HUES48 (cell line): ENCODE results near the gene SNX20.

ENCODE experiments used
- H3K27ac ChIP-seq: one replicate; pipeline ENCODE4 v1.7.0; 2013; ENCODE audit warnings: low read depth, low read length, inconsistent platforms
- H3K27me3 ChIP-seq: 2 replicates; pipeline ENCODE4 v1.6.1; 2013; ENCODE audit warnings: mild to moderate bottlenecking, low read length; ENCODE audit not compliant: control insufficient read depth, insufficient read depth
- H3K36me3 ChIP-seq: 2 replicates; pipeline ENCODE4 v1.6.1; 2013; ENCODE audit warnings: low read length; ENCODE audit not compliant: control insufficient read depth, insufficient read depth
- H3K4me1 ChIP-seq: 2 replicates; pipeline ENCODE4 v1.6.1; 2013; ENCODE audit warnings: mild to moderate bottlenecking, low read length; ENCODE audit not compliant: control insufficient read depth, insufficient read depth
- H3K4me3 ChIP-seq: 2 replicates; pipeline ENCODE4 v1.5.1; 2013; ENCODE audit warnings: mild to moderate bottlenecking, low read depth, low read length
- H3K9ac ChIP-seq: 2 replicates; pipeline ENCODE4 v1.6.1; 2013; ENCODE audit warnings: mild to moderate bottlenecking, low read depth, low read length, moderate library complexity
- H3K9me3 ChIP-seq: 2 replicates; pipeline ENCODE4 v1.6.1; 2013; ENCODE audit warnings: low read length; ENCODE audit not compliant: control insufficient read depth, insufficient read depth

SNX20 gene

DNA sequence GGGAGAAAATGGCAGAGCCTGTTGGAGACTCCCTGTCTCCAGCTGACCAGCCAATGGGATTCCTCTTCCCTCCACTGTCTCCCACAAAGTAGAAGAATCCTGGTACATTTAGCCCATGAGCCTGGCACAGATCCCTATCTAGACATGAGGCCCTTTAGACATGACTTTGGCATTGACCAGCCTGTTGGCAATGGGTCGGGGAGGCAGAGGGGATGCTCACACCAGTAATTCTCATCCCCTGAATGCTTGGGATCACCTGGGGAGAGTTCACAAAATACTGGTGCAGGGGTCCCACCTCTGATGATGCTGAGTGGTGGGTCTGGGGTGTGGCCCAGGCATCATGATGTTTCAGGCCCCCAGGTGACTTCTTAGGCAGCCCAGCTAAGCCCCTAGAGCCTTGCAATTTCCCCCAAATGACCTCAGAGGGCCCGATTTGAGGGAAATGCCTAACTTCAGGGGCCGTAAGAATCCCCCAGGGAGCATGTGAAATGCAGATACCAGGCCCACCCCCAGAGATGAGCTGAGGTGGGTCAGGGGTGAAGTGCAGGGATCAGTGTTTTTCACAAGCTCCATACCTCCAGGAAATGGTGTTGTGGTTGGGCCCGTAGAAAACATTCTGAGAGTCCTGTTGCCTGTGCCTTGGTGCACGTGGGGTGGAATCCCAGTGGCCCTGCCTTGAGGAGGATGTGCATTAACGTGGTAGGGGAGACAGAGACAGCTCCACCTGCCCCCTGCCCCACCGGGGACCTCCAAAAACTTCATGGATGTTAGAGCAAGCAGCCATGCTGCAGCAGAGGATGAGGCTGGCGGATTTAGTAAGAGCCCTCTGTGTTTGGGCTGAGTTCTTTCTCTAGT lies 42.1 kb downstream of the SNX20 start:
- H3K36me3 ChIP-seq = no peaks in the 10 kb centered on the region
- H3K4me1 ChIP-seq = no peaks in the 10 kb centered on the region
- no peak overlapping the region for H3K4me3 ChIP-seq
- H3K27ac ChIP-seq = no peak overlapping the region
- H3K9me3 ChIP-seq = no peaks in the 10 kb centered on the region
- H3K27me3 ChIP-seq = no peaks in the 10 kb centered on the region
- no peak overlapping the region for H3K9ac ChIP-seq

GRCh38 chr16:50637716-50638602 lies 43.2 kb downstream of the SNX20 start:
- H3K4me1 ChIP-seq = no peaks in the 10 kb centered on the region
- no peak overlapping the region for H3K9ac ChIP-seq
- H3K9me3 ChIP-seq = no peaks in the 10 kb centered on the region
- no peaks in the 10 kb centered on the region for H3K36me3 ChIP-seq
- H3K4me3 ChIP-seq = no peak overlapping the region
- no peak overlapping the region for H3K27ac ChIP-seq
- no peaks in the 10 kb centered on the region for H3K27me3 ChIP-seq

DNA sequence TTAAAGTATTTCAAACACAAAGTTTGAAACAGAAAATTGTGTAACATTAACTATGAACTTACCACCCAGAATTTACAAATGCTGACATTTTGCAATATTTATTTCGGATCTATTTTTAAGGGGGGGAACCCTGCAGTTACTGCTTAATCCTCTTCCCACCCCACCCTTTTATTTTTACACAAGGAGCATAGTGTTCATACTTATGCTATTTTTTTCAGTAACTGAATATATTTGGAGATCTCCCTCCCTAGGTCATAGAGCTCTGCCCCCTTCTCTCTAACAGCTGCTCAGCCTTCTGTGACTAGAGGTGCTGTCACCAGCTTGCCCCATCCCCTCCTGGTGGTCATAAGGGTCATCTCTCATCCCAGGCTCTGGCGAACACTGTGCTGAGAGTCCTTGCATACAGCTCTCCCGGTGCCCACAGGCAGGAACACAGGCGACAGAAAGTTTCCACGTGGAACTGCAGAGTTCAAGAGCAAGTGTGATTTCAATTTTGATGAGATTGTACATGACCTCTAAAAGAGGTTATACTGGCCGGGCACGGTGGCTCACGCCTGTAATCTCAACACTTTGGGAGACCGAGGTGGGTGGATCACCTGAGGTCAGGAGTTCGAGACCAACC lies 44.2 kb downstream of the SNX20 start:
- no peaks in the 10 kb centered on the region for H3K9me3 ChIP-seq

GRCh38 chr16:50635505-50636392 lies 45.4 kb downstream of the SNX20 start:
- Histone ChIP-seq H3K4me3 (no peak overlapping the region), H3K9me3 (no peaks in the 10 kb centered on the region), H3K9ac (no peak overlapping the region), H3K27me3 (no peaks in the 10 kb centered on the region), H3K27ac (no peak overlapping the region), H3K4me1 (no peaks in the 10 kb centered on the region), H3K36me3 (no peaks in the 10 kb centered on the region)

More for the DNA sequence above, 44.2 kb downstream of the SNX20 start:
- no peaks in the 10 kb centered on the region for H3K36me3 ChIP-seq
- H3K4me3 ChIP-seq = no peak overlapping the region
- no peaks in the 10 kb centered on the region for H3K27me3 ChIP-seq
- no peak overlapping the region for H3K9ac ChIP-seq
- no peak overlapping the region for H3K27ac ChIP-seq
- H3K4me1 ChIP-seq = no peaks in the 10 kb centered on the region

DNA sequence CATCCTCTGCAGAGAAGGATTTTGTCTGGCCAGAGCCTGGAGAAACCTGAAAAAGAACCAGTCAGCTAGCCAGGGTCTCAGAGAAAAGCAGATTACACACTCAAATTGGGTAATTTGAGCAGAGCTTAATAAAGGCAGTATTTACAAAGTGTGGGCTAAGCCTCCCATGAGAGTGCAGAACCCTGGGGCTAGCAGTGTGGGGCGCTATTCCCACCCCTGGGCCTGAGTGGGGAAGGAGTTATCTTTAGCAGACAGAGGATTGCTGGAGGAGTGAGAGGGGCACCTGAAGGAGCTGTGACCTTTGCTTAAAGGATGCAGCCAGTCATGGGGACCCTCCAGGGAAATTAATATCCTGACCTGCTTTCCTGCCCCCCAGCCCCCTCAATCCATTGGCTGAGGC lies 46.2 kb downstream of the SNX20 start:
- H3K9me3 ChIP-seq = no peaks in the 10 kb centered on the region
- H3K36me3 ChIP-seq = no peaks in the 10 kb centered on the region
- H3K27ac ChIP-seq = no peak overlapping the region
- H3K9ac ChIP-seq = no peak overlapping the region
- H3K4me1 ChIP-seq = no peaks in the 10 kb centered on the region
- no peaks in the 10 kb centered on the region for H3K27me3 ChIP-seq
- no peak overlapping the region for H3K4me3 ChIP-seq

DNA sequence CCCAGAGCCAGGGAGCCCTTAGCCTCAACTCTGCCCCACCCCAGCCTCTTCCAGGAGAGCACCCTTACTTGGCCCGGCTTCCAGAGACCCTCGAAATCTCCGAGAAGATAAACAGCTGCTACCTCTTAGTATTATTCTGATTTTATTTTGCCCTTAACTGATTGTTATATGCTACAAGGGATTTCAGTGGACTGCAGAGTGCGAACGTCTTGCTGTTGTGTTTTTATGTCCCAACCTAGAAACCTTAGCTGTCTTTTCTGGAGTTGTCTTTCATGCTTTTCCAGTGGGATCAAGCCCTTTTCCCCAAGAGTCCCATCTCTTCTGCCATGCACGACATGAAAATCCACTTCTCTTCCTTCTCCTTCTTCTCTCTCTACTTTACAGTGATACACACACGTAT lies 47.0 kb downstream of the SNX20 start:
- no peaks in the 10 kb centered on the region for H3K4me1 ChIP-seq
- no peak overlapping the region for H3K4me3 ChIP-seq
- no peaks in the 10 kb centered on the region for H3K27me3 ChIP-seq
- H3K9ac ChIP-seq = no peak overlapping the region
- no peak overlapping the region for H3K27ac ChIP-seq
- no peaks in the 10 kb centered on the region for H3K9me3 ChIP-seq
- H3K36me3 ChIP-seq = no peaks in the 10 kb centered on the region

GRCh38 chr16:50632927-50633800 lies 47.9 kb downstream of the SNX20 start:
- no peaks in the 10 kb centered on the region for H3K9me3 ChIP-seq
- H3K9ac ChIP-seq = no peak overlapping the region
- H3K4me1 ChIP-seq = no peaks in the 10 kb centered on the region
- no peak overlapping the region for H3K4me3 ChIP-seq
- H3K36me3 ChIP-seq = no peaks in the 10 kb centered on the region
- H3K27me3 ChIP-seq = no peaks in the 10 kb centered on the region
- no peak overlapping the region for H3K27ac ChIP-seq

DNA sequence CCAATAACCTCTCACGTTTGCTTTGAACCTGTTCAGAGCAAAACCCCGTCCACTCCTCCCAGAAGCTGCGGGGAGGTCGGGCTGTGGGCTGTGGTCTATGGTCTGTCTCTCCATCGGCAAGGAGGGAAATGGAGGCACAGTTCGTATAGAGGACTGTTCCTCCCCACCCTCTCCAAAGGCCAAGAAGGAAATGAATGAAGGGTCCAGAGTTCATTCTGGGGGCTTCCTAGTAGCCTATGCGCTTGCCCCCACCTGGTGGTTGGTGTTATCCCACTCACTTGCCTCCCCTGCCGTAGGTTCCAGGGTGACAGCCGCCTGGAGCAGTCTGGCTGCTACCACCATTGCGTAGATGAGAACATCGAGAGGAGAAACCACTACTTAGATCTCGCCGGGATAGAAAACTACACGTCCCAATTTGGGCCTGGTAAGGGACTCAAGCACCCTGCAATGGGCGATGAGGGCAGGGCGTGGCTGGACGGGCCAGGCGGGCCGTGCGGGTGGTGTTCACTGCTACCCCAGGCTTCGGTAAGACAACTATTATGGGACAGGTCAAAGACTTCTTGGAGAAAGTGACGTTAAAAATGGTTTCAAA lies 49.0 kb downstream of the SNX20 start:
- no peaks in the 10 kb centered on the region for H3K27me3 ChIP-seq
- no peaks in the 10 kb centered on the region for H3K4me1 ChIP-seq
- H3K9ac ChIP-seq = no peak overlapping the region
- H3K27ac ChIP-seq = no peak overlapping the region
- H3K4me3 ChIP-seq = no peak overlapping the region
- no peaks in the 10 kb centered on the region for H3K36me3 ChIP-seq
- no peaks in the 10 kb centered on the region for H3K9me3 ChIP-seq

DNA sequence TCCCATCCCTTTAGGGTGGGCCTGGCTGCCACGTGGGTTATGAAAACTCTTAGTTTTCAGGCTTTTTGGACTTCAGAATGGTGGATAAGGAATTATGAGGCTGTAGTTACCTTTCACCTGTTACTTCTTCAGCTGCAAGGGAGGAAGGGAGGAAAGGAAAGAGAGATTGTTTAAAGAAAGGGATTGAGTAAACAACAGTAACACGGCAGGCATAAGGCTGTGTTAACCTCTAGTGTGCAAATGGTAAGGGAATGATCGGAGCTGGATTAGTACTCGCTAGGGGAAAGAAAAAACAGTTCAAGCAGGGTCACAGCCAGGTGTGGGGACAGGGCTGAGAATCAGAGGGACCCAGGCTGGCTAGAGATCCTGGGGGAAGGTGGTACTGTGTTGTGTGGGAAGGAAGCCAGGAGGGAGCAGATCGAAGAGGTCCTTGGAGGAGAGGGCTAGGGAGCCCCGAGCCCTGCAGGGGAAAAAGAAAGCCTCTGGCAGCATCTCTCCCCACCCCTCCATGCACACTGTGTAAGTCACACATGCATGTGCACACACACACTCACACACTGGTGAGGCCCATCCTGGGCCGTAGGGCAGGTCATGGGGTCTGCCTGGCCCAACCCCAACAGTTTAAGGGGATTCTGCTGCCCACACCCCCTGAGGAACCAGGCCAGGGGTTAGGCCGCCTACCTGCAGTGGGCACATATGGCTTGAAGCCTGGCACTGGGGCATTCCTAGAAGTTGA lies 49.7 kb downstream of the SNX20 start:
- Histone ChIP-seq H3K9ac (no peak overlapping the region), H3K27ac (no peak overlapping the region), H3K36me3 (no peaks in the 10 kb centered on the region), H3K27me3 (no peaks in the 10 kb centered on the region), H3K4me1 (no peaks in the 10 kb centered on the region), H3K4me3 (no peak overlapping the region), H3K9me3 (no peaks in the 10 kb centered on the region)
